Measurements from ENCODE around the gene NPTN.

The NPTN gene

DNA sequence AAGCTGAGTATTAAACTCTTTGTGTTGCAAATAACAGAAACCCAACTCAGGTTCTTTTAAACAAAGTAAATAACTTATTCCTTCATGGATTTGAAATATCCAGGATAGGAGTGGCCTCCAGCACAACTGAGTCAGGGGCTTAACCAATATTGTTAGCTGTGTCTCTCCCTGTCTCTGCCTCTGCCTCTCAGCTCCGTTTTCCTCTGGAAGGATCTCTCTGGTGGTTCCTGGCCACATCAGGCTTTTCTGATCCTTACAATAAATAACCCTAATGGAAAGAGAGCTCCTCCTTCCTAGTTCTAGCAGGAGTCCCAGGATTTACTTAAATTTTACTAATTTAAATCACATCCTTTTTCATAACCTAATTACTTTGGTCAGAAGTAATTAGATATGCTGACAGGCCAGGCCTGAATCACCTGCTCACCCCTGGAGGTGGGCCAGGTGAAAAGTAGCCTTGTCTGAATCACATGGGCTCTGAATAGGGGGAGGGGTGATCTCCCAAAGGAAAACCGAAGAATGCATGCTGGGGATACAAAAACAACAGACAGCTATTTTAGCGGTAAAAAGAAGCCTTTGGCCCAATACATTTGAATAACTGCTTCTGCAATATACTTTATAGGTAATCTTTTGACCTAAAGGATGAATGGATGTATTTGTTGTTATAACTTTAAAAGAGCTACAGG is 114.9 kb downstream of the NPTN start:
- no peak for DNase-seq (ENCODE audit: low read depth)

DNA sequence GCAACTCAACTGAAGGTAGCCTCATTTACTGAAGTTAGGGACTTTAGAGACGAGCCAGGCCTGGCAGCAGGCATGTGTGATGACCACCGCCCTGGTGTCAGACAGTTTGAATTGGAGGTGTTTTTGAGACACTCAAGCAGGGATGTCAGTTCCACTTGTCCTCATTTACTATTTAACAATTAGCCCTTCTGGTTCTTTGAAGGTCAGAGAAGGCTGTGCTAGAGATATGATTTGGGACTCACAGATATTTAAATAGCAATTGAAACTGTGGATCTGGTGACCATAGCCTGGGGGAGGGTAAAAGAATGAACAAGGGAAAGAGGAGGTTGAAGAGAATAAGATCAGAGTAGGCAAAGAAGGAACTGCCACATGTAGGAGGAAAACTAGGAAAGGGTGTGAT is 115.6 kb downstream of the NPTN start:
- no peak for DNase-seq (ENCODE audit: low read depth)

DNA sequence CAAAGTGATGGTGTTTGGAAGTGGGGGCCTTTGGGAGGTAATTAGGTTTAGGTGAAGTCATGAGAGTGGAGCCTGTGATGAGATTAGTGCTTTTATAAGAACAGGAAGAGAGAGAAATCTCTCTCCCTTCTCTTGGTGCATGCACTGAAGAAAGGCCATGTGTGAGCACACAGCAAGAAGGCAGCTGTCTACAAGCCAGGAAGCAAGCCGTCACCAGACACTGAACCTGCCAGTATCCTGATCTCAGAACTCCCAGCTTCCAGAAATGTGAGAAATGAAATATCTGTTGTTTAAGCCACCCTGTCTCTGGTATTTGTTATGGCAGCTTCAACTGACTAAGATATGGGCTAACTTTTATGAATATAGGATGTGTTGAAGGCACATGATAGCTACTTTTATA is 117.7 kb downstream of the NPTN start:
- no peak for DNase-seq (ENCODE audit: low read depth)
